DMS 273 (cell line): ENCODE measurements around the gene EIF3F.

Experiments used
- DNase-seq: peaks from one replicate; lab custom pipeline; 2025; ENCODE audit not compliant: unreplicated experiment; lab: John Stamatoyannopoulos, UW

The EIF3F gene

DNA sequence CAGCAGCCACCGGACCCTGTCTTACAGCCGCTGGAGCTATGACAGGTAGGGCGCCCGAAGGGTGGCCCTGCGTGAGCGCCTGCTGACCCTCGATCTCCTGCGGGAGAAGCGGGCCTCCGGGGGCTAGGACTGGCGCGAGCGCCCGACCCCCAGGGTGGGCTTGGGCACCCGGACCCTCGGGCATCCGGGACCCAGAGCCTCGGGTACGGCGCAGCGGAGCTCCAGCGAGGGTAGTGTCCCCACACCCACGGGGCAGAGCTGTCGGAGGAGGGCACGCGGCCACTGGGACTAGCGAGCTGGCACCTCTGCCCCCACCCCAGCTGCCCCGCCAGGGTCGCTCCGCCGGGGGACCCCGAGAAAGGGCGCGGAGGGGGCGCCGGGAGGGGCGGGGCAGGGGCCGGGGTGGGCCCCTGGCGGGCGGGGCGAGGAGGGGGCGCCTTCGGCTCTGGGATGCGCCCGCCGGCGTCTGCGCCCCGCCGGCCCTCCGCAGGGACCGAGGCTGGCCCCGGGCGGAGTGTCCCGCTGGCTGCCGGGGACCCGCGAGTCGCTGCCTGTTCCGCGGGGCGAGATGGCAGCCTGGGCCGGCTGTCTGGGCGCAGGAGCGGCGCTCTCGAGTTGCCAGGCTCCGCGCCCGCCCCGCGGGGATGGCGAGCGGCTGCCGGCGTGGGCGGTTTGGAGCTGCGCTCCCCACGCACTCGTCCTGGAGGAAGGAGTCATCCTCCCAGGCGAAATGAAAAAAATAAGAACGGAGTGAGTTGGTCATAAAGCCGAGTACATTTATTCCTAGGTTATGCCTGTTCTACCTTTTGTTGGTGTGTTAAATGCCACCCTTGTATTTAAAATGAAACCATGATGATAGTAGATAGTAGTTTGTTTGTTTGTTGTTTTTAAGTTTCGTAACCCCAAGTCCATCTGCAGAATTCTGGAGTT lies 32.4 kb downstream of the EIF3F start:
- DNase-seq: peak; percentile 30

DNA sequence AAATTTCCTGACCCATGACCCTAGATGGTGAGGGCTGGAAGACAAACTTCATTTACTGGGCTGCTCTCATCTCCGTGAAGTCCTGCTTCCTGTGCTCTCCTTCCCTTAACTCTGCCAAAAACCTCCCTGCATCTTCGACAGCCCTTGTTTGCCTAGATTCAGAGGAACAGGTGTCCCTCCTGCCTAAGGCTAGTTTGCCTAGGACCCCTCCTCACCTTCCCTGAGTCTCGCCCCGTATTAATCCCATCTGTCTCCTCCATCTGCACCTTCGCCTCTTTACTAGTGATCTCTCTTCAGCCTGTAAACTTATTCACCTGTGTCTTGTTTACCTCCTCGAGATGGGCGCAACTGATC lies 33.1 kb downstream of the EIF3F start:
- DNase-seq: no peak

DNA sequence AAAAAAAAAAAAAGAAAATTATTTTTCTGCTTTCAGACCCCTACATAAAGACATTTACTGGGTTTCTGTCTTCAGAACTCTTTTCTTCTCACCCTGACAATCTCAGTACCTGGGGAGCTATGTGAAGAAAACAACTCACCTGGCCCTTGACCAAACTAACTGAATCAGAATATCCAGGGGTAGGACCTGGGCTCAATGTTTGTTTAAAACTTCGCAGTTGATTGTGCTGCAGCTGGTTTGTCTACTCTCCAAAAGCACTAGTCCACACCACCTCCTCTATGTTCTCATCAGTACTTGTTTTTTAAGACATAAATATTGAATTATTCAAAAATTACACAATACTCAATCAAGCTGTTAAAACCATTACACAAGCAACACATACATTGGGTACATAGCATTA lies 34.8 kb downstream of the EIF3F start:
- no peak for DNase-seq

DNA sequence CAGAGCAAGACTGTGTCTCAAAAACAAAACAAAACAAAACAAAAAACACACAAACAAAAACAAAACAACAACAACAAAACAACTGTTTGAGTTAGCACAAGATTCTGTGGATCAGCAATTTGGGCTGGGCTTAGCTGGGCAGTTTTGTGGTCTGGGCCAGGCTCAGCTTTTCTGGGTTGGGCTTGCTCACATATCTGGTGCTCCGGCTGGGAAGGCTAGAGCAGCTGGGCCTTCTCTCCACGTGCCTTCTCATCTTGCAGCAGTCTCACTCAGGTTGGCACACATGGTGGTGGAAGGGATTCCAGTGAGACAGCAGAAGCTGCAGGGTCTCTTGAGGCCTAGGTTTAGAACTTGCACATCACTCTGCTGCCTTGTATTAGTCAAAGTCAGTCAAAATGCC lies 35.7 kb downstream of the EIF3F start:
- no peak for DNase-seq

DNA sequence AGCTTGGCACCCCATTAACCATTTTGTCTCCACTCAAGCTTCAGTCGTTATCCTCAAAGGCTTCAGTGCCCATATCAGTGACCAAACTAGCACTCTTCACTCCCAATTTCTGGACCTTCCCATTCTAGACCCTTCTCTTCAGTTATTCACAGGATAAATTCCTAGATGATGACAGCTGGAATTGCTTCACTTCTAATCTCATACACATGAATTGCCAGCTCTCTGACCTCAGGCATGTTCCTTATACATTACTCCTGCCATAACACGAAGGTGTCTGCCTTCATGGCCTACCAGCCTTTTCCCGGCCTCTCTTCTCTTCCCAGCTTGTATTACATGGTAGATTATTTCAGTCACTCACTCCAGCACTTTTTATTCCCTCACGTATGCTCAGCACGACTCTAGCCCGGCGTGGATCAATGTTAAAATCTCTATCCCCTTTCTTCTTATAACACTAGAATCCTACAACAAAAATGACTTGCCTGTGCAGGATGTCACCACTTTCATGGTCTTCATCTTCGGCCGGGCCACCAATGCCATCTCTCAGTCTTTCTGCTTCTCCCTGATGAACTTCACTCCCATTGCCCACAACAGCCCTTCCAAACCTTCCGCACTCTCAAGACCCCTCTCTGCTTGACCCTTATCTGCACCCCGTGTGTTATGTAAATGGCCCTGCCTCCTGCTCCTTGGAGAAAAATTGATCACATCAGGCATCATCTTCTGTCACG lies 36.9 kb downstream of the EIF3F start:
- no peak for DNase-seq

DNA sequence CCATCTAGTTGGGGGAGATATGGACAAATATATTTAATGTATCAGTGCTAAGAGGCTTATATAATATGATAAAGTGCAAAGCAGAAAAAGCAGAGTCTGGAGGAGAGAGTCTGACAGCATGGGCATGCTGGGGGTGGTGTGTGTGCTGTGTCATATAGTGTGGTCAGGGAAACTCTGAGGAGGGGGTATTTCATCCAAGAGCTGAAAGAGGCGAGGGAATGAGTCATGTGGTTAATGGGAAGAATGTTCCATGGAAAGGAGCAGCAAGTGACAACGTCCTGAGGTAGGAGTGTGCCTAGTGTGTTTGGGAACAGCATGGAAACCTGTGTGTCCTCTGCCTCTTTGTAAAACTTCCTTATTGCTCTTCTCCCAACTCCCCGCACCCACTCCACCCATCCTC lies 38.0 kb downstream of the EIF3F start:
- no peak for DNase-seq

DNA sequence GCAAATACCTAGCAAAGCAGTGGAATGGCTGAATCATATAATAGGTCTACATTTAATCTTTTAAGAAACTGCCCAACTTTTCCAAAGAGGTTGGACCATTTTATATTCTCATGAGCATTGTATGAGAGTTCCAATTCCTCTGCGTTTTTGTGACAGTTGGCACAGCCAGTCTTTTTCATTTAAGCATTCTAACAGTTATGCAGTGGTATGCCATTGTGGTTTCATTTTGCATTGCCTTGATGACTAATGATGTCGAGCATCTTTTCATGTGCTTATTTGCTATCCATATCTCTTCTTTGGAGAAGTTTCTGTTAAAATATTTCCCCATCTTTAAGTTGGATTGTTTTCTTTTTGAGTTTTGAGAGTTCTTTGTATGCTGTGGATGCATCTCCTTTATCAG lies 38.7 kb downstream of the EIF3F start:
- no peak for DNase-seq

DNA sequence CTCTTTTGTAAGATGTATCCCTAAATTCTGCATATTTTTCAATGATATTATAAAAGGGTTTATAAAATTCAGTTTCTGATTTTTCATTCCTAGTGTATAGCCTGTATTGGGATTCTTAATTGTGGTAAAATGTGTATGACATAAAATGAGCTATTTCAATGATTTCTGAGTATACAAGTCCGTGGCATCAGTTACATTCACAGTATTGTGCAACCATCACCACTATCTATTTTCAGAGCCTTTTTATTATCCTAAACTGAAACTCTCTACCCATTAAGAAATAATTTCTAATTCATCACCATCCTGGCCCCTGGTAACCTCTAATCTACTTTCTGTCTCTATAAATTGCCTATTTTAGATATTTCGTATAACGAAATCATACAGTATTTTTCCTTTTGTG lies 39.8 kb downstream of the EIF3F start:
- DNase-seq: no peak

DNA sequence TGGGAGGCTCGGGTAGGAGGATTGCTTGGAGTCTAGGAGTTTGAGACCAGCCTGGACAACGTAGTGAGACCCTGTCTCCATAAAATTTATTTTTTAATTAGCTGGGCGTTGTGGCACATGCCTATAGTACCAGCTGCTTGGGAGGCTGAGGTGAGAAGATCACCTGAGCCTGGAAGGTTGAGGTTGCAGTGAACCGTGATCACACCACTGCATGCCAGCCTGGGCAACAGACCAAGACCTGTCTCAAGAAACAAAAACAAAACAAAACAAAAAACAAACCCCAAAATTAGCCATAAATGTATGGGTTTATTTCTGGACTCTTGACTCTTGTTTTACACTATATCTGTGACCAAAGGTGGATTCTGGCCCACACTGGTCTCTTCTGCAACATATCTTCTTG lies 41.6 kb downstream of the EIF3F start:
- no peak for DNase-seq

DNA sequence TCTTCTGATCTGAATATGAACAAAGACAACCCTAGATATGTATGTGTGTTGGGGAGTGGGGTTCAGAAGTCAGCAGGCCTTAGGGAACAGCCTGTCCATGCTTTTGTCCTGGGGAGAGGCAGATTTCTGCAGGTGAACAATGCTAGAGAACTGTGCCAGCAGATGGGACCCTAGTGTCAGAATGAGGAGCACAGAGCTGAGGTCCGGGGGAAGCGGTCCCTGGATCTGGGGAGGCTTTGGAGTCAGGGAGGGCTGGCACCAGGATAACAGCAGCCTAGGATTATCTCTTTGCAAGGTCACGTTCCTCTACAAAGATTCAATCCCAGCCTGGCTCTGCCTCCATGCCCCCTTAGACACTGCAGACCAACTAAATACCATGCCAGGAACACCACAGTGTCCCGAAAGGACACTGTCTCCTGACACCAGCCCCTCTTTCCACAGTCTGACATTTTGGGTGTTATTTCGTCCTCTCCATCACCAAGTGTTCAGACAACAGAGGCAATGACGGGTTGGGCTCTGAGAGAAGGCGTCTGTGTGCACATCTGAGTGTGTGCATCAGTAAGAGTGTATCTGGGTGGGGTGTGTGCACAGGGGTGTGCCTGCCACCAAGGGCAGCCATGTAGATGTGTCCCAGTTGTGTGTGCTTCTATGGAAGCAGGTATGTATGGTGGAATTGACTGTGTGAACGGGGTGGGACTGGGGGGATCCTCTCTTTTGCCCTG lies 43.5 kb downstream of the EIF3F start:
- DNase-seq: no peak

DNA sequence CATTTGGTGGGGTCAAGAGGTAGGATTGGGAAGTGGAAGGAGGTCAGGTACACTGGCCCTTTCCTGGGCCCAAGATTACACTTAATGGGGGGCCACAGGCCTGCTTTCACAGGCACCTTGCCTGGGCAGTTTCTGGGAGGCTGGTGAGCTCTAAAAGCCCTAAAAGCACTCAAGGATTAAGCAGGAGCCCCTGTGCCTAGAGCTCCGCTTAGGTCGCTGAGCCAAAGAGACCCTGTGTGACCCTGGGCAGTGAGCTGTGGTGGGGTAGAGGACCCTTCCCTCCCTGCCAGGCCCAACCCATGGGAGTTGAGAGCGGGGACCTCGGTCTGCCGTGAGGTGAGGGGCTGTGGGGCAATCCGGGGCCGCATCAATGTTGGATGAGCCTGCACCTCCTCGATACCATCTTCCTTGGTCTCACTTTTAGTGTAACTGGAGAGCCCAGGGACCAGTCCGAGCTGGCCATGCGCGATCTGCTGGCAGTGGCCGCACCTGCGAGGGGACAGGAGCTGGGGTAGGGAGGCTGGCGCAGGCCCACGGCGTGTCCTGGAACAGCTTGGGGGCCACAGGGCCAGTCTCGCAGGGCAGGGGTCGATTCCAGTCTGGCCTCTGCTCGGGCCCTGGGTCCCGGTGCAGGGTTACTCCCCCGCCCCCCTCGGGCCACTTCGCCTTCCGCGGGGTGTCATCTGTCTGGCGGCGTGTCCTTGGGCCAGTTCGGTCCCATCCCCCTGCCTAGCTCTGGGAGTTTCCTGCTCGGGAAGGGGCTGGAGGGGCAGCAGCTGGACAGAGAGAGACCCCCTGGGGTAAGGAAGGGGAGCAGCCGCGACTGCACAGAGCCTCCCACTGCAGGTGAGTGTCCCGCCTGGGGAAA lies 44.3 kb downstream of the EIF3F start:
- DNase-seq: no peak

DNA sequence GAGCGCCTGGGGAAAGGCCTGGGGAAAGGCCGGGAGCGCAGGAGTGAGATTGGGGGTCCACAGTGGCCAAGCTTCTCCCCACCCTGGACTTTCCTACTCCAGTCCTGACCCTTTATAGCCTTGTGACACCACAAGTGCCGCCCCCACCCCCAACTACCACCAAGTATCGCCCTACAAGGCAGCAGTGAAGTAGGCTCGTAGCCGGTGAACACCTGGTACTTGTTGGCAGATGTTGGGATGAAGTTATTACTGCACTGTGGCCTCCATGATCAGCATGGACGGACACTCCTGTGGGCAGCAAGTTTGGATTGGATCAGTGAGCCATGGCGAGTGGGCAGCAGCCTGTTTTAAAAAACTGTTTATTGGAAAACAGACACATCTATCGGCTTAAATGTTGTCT lies 45.0 kb downstream of the EIF3F start:
- no peak for DNase-seq

DNA sequence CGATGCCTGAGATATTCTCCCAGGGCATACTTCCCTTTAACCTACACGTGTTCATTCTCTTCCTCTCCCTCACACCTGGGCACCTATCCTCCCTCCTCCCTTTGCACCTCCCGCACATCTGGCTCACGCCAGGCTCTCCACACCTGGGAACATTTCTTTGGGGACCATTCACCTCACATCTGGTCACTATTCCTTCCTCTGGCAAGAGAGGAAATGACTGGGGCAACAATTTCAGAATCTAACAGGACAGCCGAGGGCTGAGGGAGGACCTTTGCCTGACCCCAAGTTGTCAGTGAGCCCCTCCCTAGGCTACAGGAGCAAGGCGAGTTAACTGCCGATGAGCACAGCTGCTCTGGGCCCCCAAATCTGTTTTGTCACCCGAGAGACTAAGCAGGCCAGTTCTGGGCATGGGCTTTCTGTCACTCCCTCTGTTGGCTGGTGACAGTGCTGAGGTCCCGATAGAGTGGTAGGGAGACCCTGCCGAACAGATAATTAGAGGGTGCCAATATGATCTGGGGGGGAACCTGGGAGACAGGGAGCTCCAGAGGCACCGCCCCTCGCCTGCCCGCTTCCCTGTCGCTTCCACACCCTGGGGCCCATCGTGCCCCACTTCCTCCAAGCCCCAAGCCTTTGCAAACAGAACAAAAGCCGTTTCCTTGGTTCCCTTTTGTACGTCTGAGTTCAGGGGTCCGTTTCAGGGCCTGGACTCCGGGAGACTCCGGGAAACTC lies 45.6 kb downstream of the EIF3F start:
- DNase-seq: no peak

DNA sequence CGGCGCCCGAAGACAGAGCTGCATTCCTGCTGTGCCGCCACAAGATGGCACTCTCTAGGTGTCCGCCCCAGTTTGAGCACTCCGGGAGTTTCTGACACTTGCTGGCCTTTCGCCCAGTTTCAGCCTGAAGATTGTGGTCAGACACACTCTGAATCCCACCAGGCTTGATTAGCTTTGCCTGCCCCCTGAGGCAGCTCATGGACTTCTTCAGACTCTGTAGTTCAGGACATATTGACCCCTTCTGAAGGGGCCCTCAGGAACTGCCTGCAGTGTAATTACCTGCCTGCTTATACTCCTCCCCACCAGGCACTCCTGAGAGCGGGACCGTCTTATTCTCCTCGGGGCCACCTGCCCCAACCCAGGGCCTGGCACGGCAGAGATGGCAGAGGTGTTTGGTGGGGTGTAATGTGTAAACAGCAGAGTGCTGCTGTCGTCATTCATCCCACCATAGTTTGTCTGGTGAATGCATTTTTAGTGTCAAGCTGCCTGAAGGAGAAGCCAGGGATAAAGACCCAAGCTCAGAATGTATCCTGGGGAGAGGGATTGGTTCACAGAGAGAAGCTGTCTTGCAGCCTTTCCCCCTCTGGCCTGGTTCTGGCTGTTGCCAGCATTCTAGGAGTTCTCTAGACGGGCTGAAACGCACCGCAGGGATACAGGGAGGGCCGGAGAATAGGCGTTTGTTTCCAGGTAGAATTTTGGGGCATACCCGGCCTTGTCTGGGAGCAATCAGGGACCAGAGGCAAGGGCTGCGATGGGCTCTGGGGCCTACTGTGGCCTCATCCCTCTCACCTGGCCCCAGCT lies 46.4 kb downstream of the EIF3F start:
- peak; percentile 79 for DNase-seq

DNA sequence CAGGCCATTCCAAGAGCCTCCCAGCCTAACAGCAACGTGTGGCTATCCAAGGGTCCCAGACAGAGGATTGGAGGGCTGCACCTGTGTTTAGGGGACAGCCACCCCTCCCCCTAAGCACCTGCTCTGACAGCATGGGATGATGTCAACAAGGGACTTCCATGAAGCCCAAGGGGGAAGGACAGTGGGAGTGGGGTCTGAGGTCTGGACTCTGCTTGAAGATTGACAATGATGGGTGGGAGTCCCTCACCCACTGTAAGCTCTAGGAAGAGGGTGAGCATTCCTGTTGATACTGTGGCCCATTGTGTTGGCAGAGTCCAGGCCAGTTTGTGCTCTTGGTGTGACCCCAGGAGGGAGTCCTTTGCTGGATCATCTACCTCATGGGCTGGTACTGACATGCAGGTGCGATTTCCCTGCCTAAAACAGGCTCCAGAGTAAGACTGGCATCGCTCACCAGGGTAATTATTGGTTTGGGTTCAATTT lies 47.0 kb downstream of the EIF3F start:
- no peak for DNase-seq

DNA sequence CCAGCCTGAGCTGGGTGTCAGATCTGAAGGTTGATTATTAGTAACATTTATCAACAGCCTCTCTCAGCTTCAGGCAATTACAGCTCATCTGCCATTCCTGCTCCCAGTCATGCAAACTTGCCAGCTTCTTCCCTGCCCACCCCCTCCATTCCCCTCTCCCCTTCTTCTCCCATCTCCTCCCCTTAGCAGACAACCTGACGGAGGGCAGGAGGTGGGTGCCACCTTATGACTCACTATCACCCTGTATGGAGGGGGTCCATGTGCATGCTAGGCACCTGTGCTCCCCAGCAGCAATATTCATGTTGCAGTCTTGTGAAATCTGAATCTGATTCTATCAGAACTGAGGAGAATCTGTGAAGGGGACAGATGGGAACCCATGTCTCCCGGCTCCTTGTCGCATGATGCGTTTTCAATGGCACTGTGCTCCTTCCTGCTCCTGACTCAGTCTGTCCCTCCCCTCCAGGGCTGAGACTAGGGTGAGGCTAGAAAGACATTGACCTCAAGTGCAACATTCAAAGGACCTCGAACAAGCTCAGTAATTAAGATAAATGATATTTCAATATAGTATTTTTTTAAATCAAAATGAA lies 47.6 kb downstream of the EIF3F start:
- DNase-seq: no peak

DNA sequence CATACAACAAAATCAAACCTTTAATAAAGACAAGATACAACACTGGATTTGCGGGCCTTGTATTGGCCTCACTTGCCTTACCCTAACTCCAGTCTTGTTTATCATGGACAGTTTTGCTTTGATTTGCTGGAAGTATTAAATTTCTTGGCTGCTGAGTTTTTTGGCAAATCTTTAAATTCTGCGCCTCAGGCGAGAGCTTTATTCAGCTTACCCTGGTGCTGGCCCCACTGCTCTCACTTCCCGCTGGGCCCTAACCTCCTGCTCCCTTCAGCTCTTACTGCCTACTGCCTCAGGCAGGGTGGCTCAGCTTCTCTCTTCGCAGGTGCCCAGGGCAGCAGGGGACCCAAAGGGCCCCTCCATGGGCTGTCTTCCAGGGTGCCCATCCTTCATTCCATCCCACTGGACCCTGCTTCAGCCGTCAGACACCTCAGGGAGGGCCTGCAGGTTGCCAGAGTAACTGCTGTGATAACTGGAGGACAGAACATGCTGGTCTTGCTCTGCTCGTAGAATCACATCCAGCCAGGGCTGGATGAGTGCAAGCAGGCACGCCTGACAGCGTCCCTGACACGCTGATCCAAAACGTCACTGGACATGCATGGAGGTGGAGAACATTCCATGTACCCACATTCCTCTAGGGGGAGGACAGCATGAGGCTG lies 48.2 kb downstream of the EIF3F start:
- no peak for DNase-seq

DNA sequence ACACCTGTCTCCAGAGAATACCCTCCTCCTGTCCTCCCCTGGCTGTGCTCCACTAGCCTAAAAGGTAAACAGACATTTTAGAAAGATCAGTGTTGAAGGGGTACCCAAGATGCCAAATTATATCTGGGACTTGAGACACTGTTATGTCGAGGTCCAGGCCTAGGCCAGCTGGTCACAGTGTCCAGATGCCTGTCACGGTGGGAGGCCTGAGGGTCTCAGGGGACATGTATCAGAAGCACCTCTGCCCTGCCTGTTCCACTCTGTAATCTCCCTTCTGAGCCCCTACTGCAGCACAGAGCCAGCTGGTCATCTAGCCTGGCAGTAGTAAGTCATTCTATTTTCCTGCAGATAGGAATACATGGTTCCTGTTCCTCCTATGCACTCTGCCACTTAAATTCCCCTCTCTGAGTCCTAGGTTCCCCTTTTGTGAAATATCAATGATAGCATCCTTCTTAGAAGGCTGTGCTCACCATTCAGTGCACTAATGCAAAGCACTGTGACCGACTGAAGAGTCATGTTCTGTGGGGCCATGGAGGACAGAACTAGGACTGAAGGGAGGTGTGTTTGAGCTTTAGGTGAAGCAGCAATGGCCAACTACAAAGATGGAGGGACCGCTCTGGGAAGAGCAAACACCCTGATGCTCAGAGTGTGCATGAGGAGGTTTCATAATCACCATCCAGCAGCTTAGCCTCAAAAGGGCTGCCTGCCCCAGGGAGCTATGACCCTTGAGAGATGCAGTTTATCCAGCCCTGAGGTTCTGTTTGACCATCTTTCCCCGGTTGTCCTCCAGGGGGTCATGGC lies 49.1 kb downstream of the EIF3F start:
- no peak for DNase-seq
